H1 (cell line): ENCODE measurements around the gene CKAP4. TPM values are rescaled to one million over a fixed set of nuclear protein-coding genes. Genes with fewer than 3 reads are reported as not detected.

Experiments
- CTCF ChIA-PET: fragments of 300-600 bp; sonication (Branson Sonifier 250); formaldehyde crosslinking; loops from one replicate; lab custom pipeline; 2021; ENCODE audit not compliant: partially characterized antibody; lab: Charles Lee
- POLR2A ChIA-PET: fragments of 300-600 bp; sonication (Branson Sonifier 250); formaldehyde crosslinking; loops from one replicate; lab custom pipeline; 2021; ENCODE audit warnings: inconsistent platforms; ENCODE audit not compliant: partially characterized antibody; lab: Charles Lee
- DNase-seq, 2 experiments: peaks; one replicate each; pipeline versions ENCODE4 v3.0.0 to v3.0.0-alpha.2; 2010 to 2022; ENCODE audit warnings: low spot score in 2 of 2, low read depth in 1 of 2, mixed read lengths in 1 of 2
- FAIRE-seq: peaks from 2 replicates; lab custom pipeline; 2011; peaks lifted over from hg19 to GRCh38; lab: Jason Lieb, UNC
- H2AFZ ChIP-seq: 2 replicates; pipeline ENCODE4 v1.8.1; 2012; ENCODE audit warnings: low read length, inconsistent platforms
- H2AK5ac ChIP-seq: 2 replicates; pipeline ENCODE4 v1.6.1; 2013; ENCODE audit warnings: low read depth, low read length
- H2BK120ac ChIP-seq: replicated peaks from 2 replicates; pipeline ENCODE3; 2013; ENCODE audit warnings: low read depth, low read length, inconsistent platforms
- H2BK12ac ChIP-seq: 2 replicates; pipeline ENCODE4 v1.6.1; 2013; ENCODE audit warnings: low read depth, low read length
- H2BK15ac ChIP-seq: 2 replicates; pipeline ENCODE4 v1.6.1; 2013; ENCODE audit warnings: low read length
- H2BK20ac ChIP-seq: 2 replicates; pipeline ENCODE4 v1.6.1; 2013; ENCODE audit warnings: low read length
- H2BK5ac ChIP-seq: 2 replicates; pipeline ENCODE4 v1.6.1; 2013; ENCODE audit warnings: low read depth, low read length
- H3K14ac ChIP-seq: 2 replicates; pipeline ENCODE4 v1.6.1; 2013; ENCODE audit warnings: inconsistent platforms; ENCODE audit not compliant: insufficient read length
- H3K18ac ChIP-seq: 2 replicates; pipeline ENCODE4 v1.6.1; 2013; ENCODE audit warnings: low read length; ENCODE audit errors: extremely low read depth
- H3K23ac ChIP-seq: 2 replicates; pipeline ENCODE4 v1.6.1; 2013; ENCODE audit warnings: inconsistent platforms; ENCODE audit not compliant: insufficient read length
- H3K23me2 ChIP-seq: 2 replicates; pipeline ENCODE4 v1.6.1; 2013; ENCODE audit warnings: low read depth, low read length
- H3K27ac ChIP-seq: 2 replicates; pipeline ENCODE4 v1.6.1; 2011; ENCODE audit warnings: low read depth, low read length, inconsistent platforms
- H3K27me3 ChIP-seq, 4 experiments: replicated peaks in 1 of 4; 1 replicate in 1 of 4; 2 replicates in 3 of 4; pipeline versions ENCODE4 v1.6.1 to v1.8.1; 2011 to 2013; ENCODE audit warnings: low read length in 3 of 4, mild to moderate bottlenecking in 3 of 4, inconsistent platforms in 2 of 4, mixed read lengths in 2 of 4, moderate library complexity in 1 of 4; ENCODE audit not compliant: control insufficient read depth in 3 of 4, insufficient read depth in 3 of 4; ENCODE audit errors: extremely low read depth in 1 of 4
- H3K36me3 ChIP-seq, 4 experiments: 2 replicates each; pipeline versions ENCODE4 v1.6.1 to v1.8.1; 2011 to 2013; ENCODE audit warnings: mild to moderate bottlenecking in 4 of 4, low read length in 3 of 4, moderate library complexity in 2 of 4, control low read depth in 1 of 4, inconsistent platforms in 1 of 4; ENCODE audit not compliant: insufficient read depth in 4 of 4, control insufficient read depth in 2 of 4
- H3K4ac ChIP-seq: replicated peaks from 2 replicates; pipeline ENCODE3; 2013; ENCODE audit warnings: low read length, low read depth, mixed read lengths, inconsistent platforms; ENCODE audit not compliant: insufficient read length
- H3K4me1 ChIP-seq, 4 experiments: replicated peaks in 1 of 4; 1 replicate in 1 of 4; 2 replicates in 3 of 4; pipeline versions ENCODE4 v1.6.1 to v1.8.1; 2011 to 2013; ENCODE audit warnings: low read length in 3 of 4, inconsistent platforms in 2 of 4, mixed read lengths in 1 of 4; ENCODE audit not compliant: insufficient read depth in 4 of 4, control insufficient read depth in 3 of 4
- H3K4me2 ChIP-seq, 2 experiments: 2 replicates each; pipeline versions ENCODE4 v1.6.1 to v1.8.1; 2011 to 2013; ENCODE audit warnings: low read depth in 2 of 2, low read length in 2 of 2, control low read depth in 1 of 2, inconsistent platforms in 1 of 2, mild to moderate bottlenecking in 1 of 2; ENCODE audit not compliant: insufficient read depth in 1 of 2
- H3K4me3 ChIP-seq, 4 experiments: fragments of 200-600, 300-600 bp in 1 of 4; sonication (generic), shearing (Covaris generic), sonication (Bioruptor Twin) in 1 of 4; 2 replicates each; pipeline versions ENCODE4 v1.5.1 to v1.8.1; 2011 to 2016; ENCODE audit warnings: low read length in 4 of 4, low read depth in 3 of 4, control low read depth in 2 of 4, inconsistent platforms in 2 of 4, mild to moderate bottlenecking in 2 of 4, mixed read lengths in 1 of 4, moderate library complexity in 1 of 4; ENCODE audit not compliant: insufficient read depth in 2 of 4; ENCODE audit errors: extremely low read depth in 1 of 4
- H3K56ac ChIP-seq: replicated peaks from 2 replicates; pipeline ENCODE3; 2013; ENCODE audit warnings: low read depth, mild to moderate bottlenecking, mixed read lengths, low read length, inconsistent platforms; ENCODE audit not compliant: insufficient read length
- H3K79me1 ChIP-seq: 2 replicates; pipeline ENCODE4 v1.6.1; 2013; ENCODE audit warnings: low read depth, low read length, control low read depth
- H3K79me2 ChIP-seq, 2 experiments: 2 replicates each; pipeline versions ENCODE4 v1.6.1 to v1.8.1; 2012 to 2013; ENCODE audit warnings: low read length in 2 of 2, mild to moderate bottlenecking in 2 of 2, inconsistent platforms in 1 of 2; ENCODE audit not compliant: insufficient read depth in 2 of 2, control insufficient read depth in 1 of 2
- H3K9ac ChIP-seq, 4 experiments: replicated peaks in 1 of 4; 1 replicate in 1 of 4; 2 replicates in 3 of 4; pipeline versions ENCODE4 v1.6.1 to v1.8.1; 2011 to 2013; ENCODE audit warnings: low read depth in 3 of 4, low read length in 3 of 4, control low read depth in 2 of 4, mild to moderate bottlenecking in 2 of 4, moderate library complexity in 2 of 4, inconsistent platforms in 1 of 4; ENCODE audit errors: extremely low read depth in 1 of 4
- H3K9me3 ChIP-seq, 2 experiments: 2 replicates each; pipeline versions ENCODE4 v1.6.1 to v1.8.1; 2012 to 2013; ENCODE audit warnings: mild to moderate bottlenecking in 2 of 2, moderate library complexity in 2 of 2, control low read depth in 1 of 2, inconsistent platforms in 1 of 2, low read depth in 1 of 2, low read length in 1 of 2, mixed read lengths in 1 of 2; ENCODE audit not compliant: insufficient read depth in 2 of 2
- H4K20me1 ChIP-seq, 2 experiments: replicated peaks in 1 of 2; 2 replicates each; pipeline versions ENCODE3 to v1.8.1; 2011 to 2013; ENCODE audit warnings: inconsistent platforms in 2 of 2, low read length in 2 of 2, mild to moderate bottlenecking in 1 of 2; ENCODE audit not compliant: insufficient read depth in 2 of 2, control insufficient read depth in 1 of 2
- H4K5ac ChIP-seq: 2 replicates; pipeline ENCODE4 v1.6.1; 2013; ENCODE audit warnings: low read length, low read depth, mixed read lengths, inconsistent platforms; ENCODE audit not compliant: insufficient read length
- H4K8ac ChIP-seq: 2 replicates; pipeline ENCODE4 v1.8.0; 2013; ENCODE audit warnings: mild to moderate bottlenecking, moderate library complexity, low read length, inconsistent platforms; ENCODE audit not compliant: insufficient read depth; ENCODE audit errors: extremely low read depth
- H4K91ac ChIP-seq: replicated peaks from 2 replicates; pipeline ENCODE3; 2013; ENCODE audit warnings: low read length, mixed read lengths, inconsistent platforms; ENCODE audit not compliant: insufficient read length
- ASH2L ChIP-seq: fragments of 200-600, 300-600 bp; sonication (generic); IDR thresholded peaks from one replicate; pipeline ENCODE4 v1.7.1; 2017; ENCODE audit warnings: low read length
- SAP30 ChIP-seq: fragments of 300-600 bp; sonication (generic); IDR thresholded peaks from 2 replicates; pipeline ENCODE4 v1.7.1; 2012; ENCODE audit warnings: low read length, moderate library complexity, mild to moderate bottlenecking, inconsistent platforms; ENCODE audit not compliant: insufficient read depth, insufficient replicate concordance
- WGBS, 2 experiments: shearing (Covaris generic) in 1 of 2; methylation state at CpG; one replicate each; pipeline versions ENCODE4 v1.1.6 to v1.1.7; 2013 to 2015; ENCODE audit warnings: low lambda C conversion rate in 2 of 2, mixed read lengths in 2 of 2, inconsistent platforms in 1 of 2, low coverage in 1 of 2, missing lambda C conversion rate in 1 of 2; ENCODE audit not compliant: insufficient replicate concordance in 2 of 2, insufficient coverage in 1 of 2, insufficient read length in 1 of 2; ENCODE audit errors: extremely low coverage in 1 of 2, missing lambda C conversion rate in 1 of 2; 5-methylcytosine and 5-hydroxymethylcytosine counted together
- polyA plus RNA-seq, 7 experiments: library from polyadenylated mRNA; depleted of rRNA in 3 of 7; stranded (reverse) in 5 of 7; unstranded in 2 of 7; fragments of >200 nt in 5 of 7; fragments of 200-250 nt in 2 of 7; gene quantifications; 1 replicate in 5 of 7; 2 replicates in 1 of 7; 4 replicates in 1 of 7; pipeline versions ENCODE4 v1.2.1 to v1.2.3, GENCODE V29; 2011 to 2013; ENCODE audit warnings: missing spikeins in 2 of 7, mixed read lengths in 2 of 7
- total RNA-seq: library from RNA; stranded (reverse); fragmentation: NEBNext Ultra II Directional; extraction: Animal tissue kit (Norgen Biotek cat#: 25700); gene quantifications from 2 replicates; pipeline ENCODE4 v1.2.1, GENCODE V29; 2021

CKAP4 gene
- total and polyA plus RNA-seq, 2 of the 8 experiments (the other 6 are each of a cell fraction or from before 2014, with no cell fraction given): 35.8 to 80.7 TPM

DNA sequence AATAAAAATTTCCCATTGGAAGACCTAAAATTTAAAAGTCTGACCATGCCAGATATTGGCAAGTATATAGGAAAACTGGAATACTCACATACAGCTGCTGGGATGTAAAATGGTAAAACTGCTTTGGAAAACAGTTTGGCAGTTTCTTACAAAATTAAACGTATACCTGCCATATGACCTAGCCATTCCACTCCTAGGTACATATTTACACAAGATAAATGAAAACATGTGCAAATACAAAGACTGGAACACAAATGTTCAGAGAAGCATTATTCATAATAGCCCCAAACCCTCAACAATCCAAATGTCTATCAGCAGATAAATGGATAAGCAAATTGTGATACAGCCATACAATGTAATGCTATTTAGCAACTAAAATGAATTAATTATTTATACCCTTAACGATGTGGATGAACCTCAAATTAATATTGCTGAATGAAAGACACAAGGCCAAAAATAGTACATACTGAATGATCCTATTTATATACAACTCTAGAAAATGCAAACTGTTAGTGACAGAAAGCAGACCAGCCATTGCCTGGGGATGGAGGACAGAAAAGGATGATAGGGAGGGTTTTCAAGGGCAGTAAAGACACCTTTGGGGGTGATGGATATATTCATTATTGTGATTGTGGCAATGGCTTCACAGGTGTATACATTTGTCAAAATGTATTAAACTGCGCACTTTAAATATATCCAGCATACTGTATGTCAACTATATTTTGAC is 33.4 kb upstream of the CKAP4 start:
- ChIA-PET CTCF (interaction anchor here (0.7 to 5.7 kb wide), 24 partner anchors 9 to 125 kb away, joined by 3 to 125 read pairs (median 9); no protein-coding TSS in a partner anchor), POLR2A (no interaction called here)
- H2BK15ac ChIP-seq: no peak overlapping the region
- H3K36me3 ChIP-seq: no peaks in the 10 kb centered on the region
- H3K4me3 ChIP-seq: no peak overlapping the region
- no peaks in the 10 kb centered on the region for H3K79me2 ChIP-seq
- H2AK5ac ChIP-seq: no peak overlapping the region
- WGBS, 2 experiments: 83% methylated on average over 3 of the region's 3 CpGs; no CpG with 5 or more reads in 1 of the 2 experiments
- H3K14ac ChIP-seq: no peak overlapping the region
- no peaks in the 10 kb centered on the region for H3K9me3 ChIP-seq
- no peaks in the 10 kb centered on the region for H4K20me1 ChIP-seq
- no peaks in the 10 kb centered on the region for H3K79me1 ChIP-seq
- no peaks in the 10 kb centered on the region for H3K27me3 ChIP-seq
- no peak overlapping the region for H2BK5ac ChIP-seq
- no peak overlapping the region for H3K18ac ChIP-seq
- DNase-seq (no peak), FAIRE-seq (no peak)
- H2BK120ac ChIP-seq: no peak overlapping the region
- H3K4ac ChIP-seq: no peak overlapping the region
- no peaks in the 10 kb centered on the region for H3K23me2 ChIP-seq
- no peak overlapping the region for H4K91ac ChIP-seq
- no peak overlapping the region for H2BK12ac ChIP-seq
- no peak overlapping the region for H4K8ac ChIP-seq
- H4K5ac ChIP-seq: no peak overlapping the region
- H3K27ac ChIP-seq: no peak overlapping the region
- no peak overlapping the region for H3K23ac ChIP-seq
- no peak overlapping the region for H3K9ac ChIP-seq
- no peak overlapping the region for H3K4me2 ChIP-seq
- no peak overlapping the region for H2AFZ ChIP-seq
- no peaks in the 10 kb centered on the region for H3K4me1 ChIP-seq
- H3K56ac ChIP-seq: no peak overlapping the region
- H2BK20ac ChIP-seq: no peak overlapping the region
- TF ChIP-seq SAP30 (no peak), ASH2L (no peak)
